ENCODE measurements around the gene AP2A1.

- TF ChIP-seq CTCF (IDR thresholded peaks at IDR 0.05) (no peak), POLR2AphosphoS5 (IDR thresholded peaks at IDR 0.05; ENCODE audit: low read depth, low read length) (no peak), REST (IDR thresholded peaks at IDR 0.05; ENCODE audit: insufficient read depth in 1 of 2, low read depth in 2 of 2, low read length in 1 of 2) (no peak), SIN3A (IDR thresholded peaks at IDR 0.05; ENCODE audit: borderline replicate concordance, insufficient read depth, low read depth, low read length) (no peak), TCF7L2 (IDR thresholded peaks at IDR 0.05; ENCODE audit: low read depth, low read length) (no peak)
These were observed 81.2 kb downstream of the AP2A1 start for GRCh38 chr19:49847731-49848696.

Data from Panc1 (cell line).